CD4-positive, alpha-beta T cell treated with Interleukin-21 for 1 hour (primary cell): ENCODE data around the gene UCP2.
A peak's percentile ranks its signal among the peaks of the same experiment; 100 is the strongest.

ENCODE experiments used
- DNase-seq: peaks from one replicate; pipeline ENCODE4 v3.0.0-alpha.2; 2020

The UCP2 gene

GRCh38 chr11:74009675-74010305 is 27.1 kb upstream of the UCP2 start:
- DNase-seq, result no peak

- DNase-seq, result no peak
Measured at GRCh38 chr11:74009230-74009547, 26.5 kb upstream of the UCP2 start.

GRCh38 chr11:74008373-74009229 is 26.0 kb upstream of the UCP2 start, which contains the start of gene UCP3:
Gene UCP3, minus strand, starts transcription at chr11:74009085. Its CDS starts 2,043 bp downstream, at chr11:74007042.
- no peak for DNase-seq

GRCh38 chr11:74007691-74008372 is 25.2 kb upstream of the UCP2 start:
- DNase-seq, result no peak

- no peak for DNase-seq
Measured at GRCh38 chr11:74006743-74007304, 24.2 kb upstream of the UCP2 start.

GRCh38 chr11:74005721-74006517 is 23.3 kb upstream of the UCP2 start:
- DNase-seq, result no peak

- DNase-seq, result peak; percentile 89
Measured at GRCh38 chr11:74004759-74005615, 22.3 kb upstream of the UCP2 start.

- DNase-seq, result no peak
Measured at GRCh38 chr11:74004046-74004695, 21.5 kb upstream of the UCP2 start.

- no peak for DNase-seq
Measured at GRCh38 chr11:74002832-74003231, 20.2 kb upstream of the UCP2 start.

- DNase-seq, result no peak
Measured at GRCh38 chr11:74001822-74002286, 19.2 kb upstream of the UCP2 start.

- DNase-seq, result no peak
Measured at GRCh38 chr11:74000307-74001133, 17.9 kb upstream of the UCP2 start.

GRCh38 chr11:73999581-74000306 is 17.1 kb upstream of the UCP2 start:
- no peak for DNase-seq

- DNase-seq, result no peak
Measured at GRCh38 chr11:73998846-73999575, 16.4 kb upstream of the UCP2 start.

GRCh38 chr11:73997120-73997770 is 14.6 kb upstream of the UCP2 start:
- no peak for DNase-seq

- DNase-seq, result no peak
Measured at GRCh38 chr11:73996161-73996747, 13.6 kb upstream of the UCP2 start.

GRCh38 chr11:73995731-73996130 is 13.1 kb upstream of the UCP2 start:
- DNase-seq, result peak; percentile 83

GRCh38 chr11:73995247-73995646 is 12.6 kb upstream of the UCP2 start:
- peak; percentile 88 for DNase-seq
